ENCODE results near the gene TRAK2. TPM values are rescaled to one million over a fixed set of nuclear protein-coding genes. Genes with fewer than 3 reads are reported as not detected.

Gene TRAK2
- total and polyA plus RNA-seq, 9 of the 15 experiments (the other 6 are each of a cell fraction or from before 2014, with no cell fraction given), result 3.4 to 10.4 (median 7.3) TPM

DNA sequence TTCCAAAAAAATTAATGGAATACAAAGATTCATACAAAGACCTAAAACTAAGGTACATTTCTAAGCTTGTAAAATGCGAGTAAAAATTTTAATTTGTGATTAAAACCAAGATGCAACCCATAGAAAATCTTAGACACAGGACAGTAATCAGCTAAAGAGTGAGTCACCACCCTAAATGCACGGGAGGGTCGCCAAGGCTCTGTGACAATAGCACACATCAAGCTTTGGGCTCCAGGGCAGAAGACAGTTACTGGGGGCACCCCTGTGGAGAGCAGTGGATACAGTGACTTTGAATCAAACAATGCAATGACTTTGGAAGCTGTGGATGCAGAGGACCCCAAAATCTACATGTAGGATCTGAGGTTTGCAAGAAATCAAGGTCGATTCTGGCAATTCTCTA, 101.7 kb downstream of the TRAK2 start (continued):
- TF ChIP-seq, protein P1, sequence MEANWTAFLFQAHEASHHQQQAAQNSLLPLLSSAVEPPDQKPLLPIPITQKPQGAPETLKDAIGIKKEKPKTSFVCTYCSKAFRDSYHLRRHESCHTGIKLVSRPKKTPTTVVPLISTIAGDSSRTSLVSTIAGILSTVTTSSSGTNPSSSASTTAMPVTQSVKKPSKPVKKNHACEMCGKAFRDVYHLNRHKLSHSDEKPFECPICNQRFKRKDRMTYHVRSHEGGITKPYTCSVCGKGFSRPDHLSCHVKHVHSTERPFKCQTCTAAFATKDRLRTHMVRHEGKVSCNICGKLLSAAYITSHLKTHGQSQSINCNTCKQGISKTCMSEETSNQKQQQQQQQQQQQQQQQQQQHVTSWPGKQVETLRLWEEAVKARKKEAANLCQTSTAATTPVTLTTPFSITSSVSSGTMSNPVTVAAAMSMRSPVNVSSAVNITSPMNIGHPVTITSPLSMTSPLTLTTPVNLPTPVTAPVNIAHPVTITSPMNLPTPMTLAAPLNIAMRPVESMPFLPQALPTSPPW (CRISPR knock-in tag; IDR thresholded peaks at IDR 0.05), result no peak

DNA sequence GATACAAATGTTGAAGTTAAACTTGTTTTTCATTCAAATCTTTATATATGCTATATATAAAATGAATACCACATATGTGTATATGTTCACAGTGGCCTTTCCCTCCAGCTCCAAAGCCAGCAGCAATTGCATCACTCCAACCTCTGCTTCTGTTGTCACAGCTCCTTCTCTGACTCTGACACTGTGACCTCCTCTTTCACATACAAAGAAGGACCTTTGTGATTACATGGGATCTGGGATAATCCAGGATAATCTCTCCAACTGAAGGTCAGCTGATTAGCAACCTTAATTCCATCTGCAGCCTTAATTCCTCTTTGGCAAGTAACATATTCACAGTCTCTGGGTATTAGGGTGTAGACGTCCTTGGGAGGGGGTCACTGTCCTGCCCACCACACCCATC, 102.5 kb downstream of the TRAK2 start:
- 0% methylated on average over 1 of the region's 1 CpG for whole genome bisulfite sequencing (ENCODE audit: insufficient coverage, low coverage, missing lambda C conversion rate)
- BruUV-seq (replicated peaks), result no TSS peak

More for the DNA sequence above, 102.5 kb downstream of the TRAK2 start:
- FAIRE-seq, result no peak
- ChIA-PET POLR2A (no interaction called here), CTCF (ENCODE audit: low intra/inter-chr PET ratio) (no interaction called here)
- in situ Hi-C loops (cut with MboI), result no loop called here
- Histone ChIP-seq H3K4me1 (replicated peaks in 1 of 2; ENCODE audit: control insufficient read depth in 2 of 2, insufficient read depth in 2 of 2, low read length in 2 of 2) (no peaks in the 10 kb centered on the region; a peak in 1 of 5 replicates), H3K79me2 (ENCODE audit: control insufficient read depth, insufficient read depth, low read length) (no peaks in the 10 kb centered on the region), H3K9me3 (replicated peaks; ENCODE audit: control insufficient read depth, insufficient read depth, low read depth, low read length) (no peaks in the 10 kb centered on the region), H3K9me1 (ENCODE audit: control insufficient read depth, insufficient read depth, low read length) (no peaks in the 10 kb centered on the region), H3K27ac (ENCODE audit: extremely low read depth, low read depth, low read length) (no peak overlapping the region), H3K36me3 (ENCODE audit: control insufficient read depth, insufficient read depth, low read length) (no peaks in the 10 kb centered on the region), H2AFZ (ENCODE audit: low read depth, low read length) (no peak overlapping the region), H3K27me3 (ENCODE audit: control insufficient read depth in 2 of 2, insufficient read depth in 2 of 2, low read length in 2 of 2) (no peaks in the 10 kb centered on the region), H3K4me2 (ENCODE audit: insufficient read depth, low read length) (no peak overlapping the region), H3K4me3 (no peak overlapping the region), H4K20me1 (replicated peaks; ENCODE audit: control insufficient read depth, insufficient read depth, low read length) (no peaks in the 10 kb centered on the region), H3K9ac (ENCODE audit: insufficient read depth in 1 of 2, low read depth in 2 of 2, low read length in 2 of 2) (no peak overlapping the region)
- DNase-seq (ENCODE audit: extremely low read depth in 1 of 4, low spot score in 3 of 4), result no peak
- TF ChIP-seq, protein P2, sequence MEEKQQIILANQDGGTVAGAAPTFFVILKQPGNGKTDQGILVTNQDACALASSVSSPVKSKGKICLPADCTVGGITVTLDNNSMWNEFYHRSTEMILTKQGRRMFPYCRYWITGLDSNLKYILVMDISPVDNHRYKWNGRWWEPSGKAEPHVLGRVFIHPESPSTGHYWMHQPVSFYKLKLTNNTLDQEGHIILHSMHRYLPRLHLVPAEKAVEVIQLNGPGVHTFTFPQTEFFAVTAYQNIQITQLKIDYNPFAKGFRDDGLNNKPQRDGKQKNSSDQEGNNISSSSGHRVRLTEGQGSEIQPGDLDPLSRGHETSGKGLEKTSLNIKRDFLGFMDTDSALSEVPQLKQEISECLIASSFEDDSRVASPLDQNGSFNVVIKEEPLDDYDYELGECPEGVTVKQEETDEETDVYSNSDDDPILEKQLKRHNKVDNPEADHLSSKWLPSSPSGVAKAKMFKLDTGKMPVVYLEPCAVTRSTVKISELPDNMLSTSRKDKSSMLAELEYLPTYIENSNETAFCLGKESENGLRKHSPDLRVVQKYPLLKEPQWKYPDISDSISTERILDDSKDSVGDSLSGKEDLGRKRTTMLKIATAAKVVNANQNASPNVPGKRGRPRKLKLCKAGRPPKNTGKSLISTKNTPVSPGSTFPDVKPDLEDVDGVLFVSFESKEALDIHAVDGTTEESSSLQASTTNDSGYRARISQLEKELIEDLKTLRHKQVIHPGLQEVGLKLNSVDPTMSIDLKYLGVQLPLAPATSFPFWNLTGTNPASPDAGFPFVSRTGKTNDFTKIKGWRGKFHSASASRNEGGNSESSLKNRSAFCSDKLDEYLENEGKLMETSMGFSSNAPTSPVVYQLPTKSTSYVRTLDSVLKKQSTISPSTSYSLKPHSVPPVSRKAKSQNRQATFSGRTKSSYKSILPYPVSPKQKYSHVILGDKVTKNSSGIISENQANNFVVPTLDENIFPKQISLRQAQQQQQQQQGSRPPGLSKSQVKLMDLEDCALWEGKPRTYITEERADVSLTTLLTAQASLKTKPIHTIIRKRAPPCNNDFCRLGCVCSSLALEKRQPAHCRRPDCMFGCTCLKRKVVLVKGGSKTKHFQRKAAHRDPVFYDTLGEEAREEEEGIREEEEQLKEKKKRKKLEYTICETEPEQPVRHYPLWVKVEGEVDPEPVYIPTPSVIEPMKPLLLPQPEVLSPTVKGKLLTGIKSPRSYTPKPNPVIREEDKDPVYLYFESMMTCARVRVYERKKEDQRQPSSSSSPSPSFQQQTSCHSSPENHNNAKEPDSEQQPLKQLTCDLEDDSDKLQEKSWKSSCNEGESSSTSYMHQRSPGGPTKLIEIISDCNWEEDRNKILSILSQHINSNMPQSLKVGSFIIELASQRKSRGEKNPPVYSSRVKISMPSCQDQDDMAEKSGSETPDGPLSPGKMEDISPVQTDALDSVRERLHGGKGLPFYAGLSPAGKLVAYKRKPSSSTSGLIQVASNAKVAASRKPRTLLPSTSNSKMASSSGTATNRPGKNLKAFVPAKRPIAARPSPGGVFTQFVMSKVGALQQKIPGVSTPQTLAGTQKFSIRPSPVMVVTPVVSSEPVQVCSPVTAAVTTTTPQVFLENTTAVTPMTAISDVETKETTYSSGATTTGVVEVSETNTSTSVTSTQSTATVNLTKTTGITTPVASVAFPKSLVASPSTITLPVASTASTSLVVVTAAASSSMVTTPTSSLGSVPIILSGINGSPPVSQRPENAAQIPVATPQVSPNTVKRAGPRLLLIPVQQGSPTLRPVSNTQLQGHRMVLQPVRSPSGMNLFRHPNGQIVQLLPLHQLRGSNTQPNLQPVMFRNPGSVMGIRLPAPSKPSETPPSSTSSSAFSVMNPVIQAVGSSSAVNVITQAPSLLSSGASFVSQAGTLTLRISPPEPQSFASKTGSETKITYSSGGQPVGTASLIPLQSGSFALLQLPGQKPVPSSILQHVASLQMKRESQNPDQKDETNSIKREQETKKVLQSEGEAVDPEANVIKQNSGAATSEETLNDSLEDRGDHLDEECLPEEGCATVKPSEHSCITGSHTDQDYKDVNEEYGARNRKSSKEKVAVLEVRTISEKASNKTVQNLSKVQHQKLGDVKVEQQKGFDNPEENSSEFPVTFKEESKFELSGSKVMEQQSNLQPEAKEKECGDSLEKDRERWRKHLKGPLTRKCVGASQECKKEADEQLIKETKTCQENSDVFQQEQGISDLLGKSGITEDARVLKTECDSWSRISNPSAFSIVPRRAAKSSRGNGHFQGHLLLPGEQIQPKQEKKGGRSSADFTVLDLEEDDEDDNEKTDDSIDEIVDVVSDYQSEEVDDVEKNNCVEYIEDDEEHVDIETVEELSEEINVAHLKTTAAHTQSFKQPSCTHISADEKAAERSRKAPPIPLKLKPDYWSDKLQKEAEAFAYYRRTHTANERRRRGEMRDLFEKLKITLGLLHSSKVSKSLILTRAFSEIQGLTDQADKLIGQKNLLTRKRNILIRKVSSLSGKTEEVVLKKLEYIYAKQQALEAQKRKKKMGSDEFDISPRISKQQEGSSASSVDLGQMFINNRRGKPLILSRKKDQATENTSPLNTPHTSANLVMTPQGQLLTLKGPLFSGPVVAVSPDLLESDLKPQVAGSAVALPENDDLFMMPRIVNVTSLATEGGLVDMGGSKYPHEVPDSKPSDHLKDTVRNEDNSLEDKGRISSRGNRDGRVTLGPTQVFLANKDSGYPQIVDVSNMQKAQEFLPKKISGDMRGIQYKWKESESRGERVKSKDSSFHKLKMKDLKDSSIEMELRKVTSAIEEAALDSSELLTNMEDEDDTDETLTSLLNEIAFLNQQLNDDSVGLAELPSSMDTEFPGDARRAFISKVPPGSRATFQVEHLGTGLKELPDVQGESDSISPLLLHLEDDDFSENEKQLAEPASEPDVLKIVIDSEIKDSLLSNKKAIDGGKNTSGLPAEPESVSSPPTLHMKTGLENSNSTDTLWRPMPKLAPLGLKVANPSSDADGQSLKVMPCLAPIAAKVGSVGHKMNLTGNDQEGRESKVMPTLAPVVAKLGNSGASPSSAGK (IDR thresholded peaks at IDR 0.05), result no peak
- TF ChIP-seq CEBPG (CRISPR knock-in tag; IDR thresholded peaks at IDR 0.05), result no peak
- 0 out of 4 replicates have a peak, but pooled peaks of 1 of the 2 experiments have one; percentile 21 for TF ChIP-seq CEBPG (tag; conservative IDR thresholded peaks at IDR 0.05 in 1 of 2, IDR thresholded peaks at IDR 0.05 in 1 of 2)
- ATAC-seq, result no peak
- intact Hi-C loops (cut with micrococcal nuclease), result loop anchor here (5.0 kb wide), 1 partner anchor 111 kb away; no protein-coding TSS in a partner anchor

All from K562 (cell line).